A549 (cell line): ENCODE results near the gene HRC.

Source experiments
- BHLHE40 ChIP-seq: IDR thresholded peaks from 2 replicates; pipeline ENCODE4 v1.6.1; 2012; ENCODE audit warnings: low read depth, low read length, inconsistent platforms
- CEBPB ChIP-seq, 2 experiments: fragments of >200 bp in 1 of 2; sonication (Bioruptor Twin) in 1 of 2; formaldehyde crosslinking in 1 of 2; IDR thresholded peaks; 2 replicates each; pipeline ENCODE4 v1.6.1; 2012 to 2016
- CTCF ChIP-seq: fragments of >200 bp; sonication (Bioruptor Twin); formaldehyde crosslinking; IDR thresholded peaks from 3 replicates; pipeline ENCODE4 v1.5.1; 2016
- EHMT2 ChIP-seq: fragments of 200-600 bp; sonication (generic); IDR thresholded peaks from 2 replicates; pipeline ENCODE4 v1.6.1; 2016; ENCODE audit warnings: antibody characterized with exemption, low read depth, mild to moderate bottlenecking, moderate library complexity
- HOXB5 ChIP-seq: fragments of 250-450 bp; sonication (Bioruptor Pico); IDR thresholded peaks from 2 replicates; pipeline ENCODE4 v1.5.0; 2020; ENCODE audit warnings: mild to moderate bottlenecking, moderate library complexity
- JUNB ChIP-seq: fragments of >200 bp; sonication (Bioruptor Twin); formaldehyde crosslinking; IDR thresholded peaks from 2 replicates; pipeline ENCODE4 v1.6.1; 2016
- RAD21 ChIP-seq, 2 experiments: fragments of >200 bp in 1 of 2; sonication (Bioruptor Twin) in 1 of 2; formaldehyde crosslinking in 1 of 2; IDR thresholded peaks in 1 of 2; conservative IDR thresholded peaks in 1 of 2; 2 replicates in 1 of 2; 3 replicates in 1 of 2; pipeline ENCODE4 v1.6.1; 2012 to 2018; ENCODE audit warnings: inconsistent platforms in 1 of 2

GRCh38 chr19:49186108-49186507 is 30.9 kb upstream of the HRC start:
- TF ChIP-seq CTCF, result no peak
- no peak for TF ChIP-seq CEBPB (IDR thresholded peaks at IDR 0.05)
- no peak for TF ChIP-seq BHLHE40
- TF ChIP-seq HOXB5, result no peak
- TF ChIP-seq RAD21 (conservative IDR thresholded peaks at IDR 0.05 in 1 of 2, IDR thresholded peaks at IDR 0.05 in 1 of 2), result no peak
- TF ChIP-seq EHMT2, result no peak
- TF ChIP-seq JUNB, result no peak
